Kidney epithelial cell (primary cell): ENCODE measurements around the gene FGD2. TPM values are rescaled to one million over a fixed set of nuclear protein-coding genes. Genes with fewer than 3 reads are reported as not detected.
A peak's percentile ranks its signal among the peaks of the same experiment; 100 is the strongest.

Experiments
- DNase-seq: peaks from one replicate; pipeline ENCODE4 v3.0.0-alpha.2; 2010; ENCODE audit warnings: low read depth
- H3K27me3 ChIP-seq: 2 replicates; pipeline ENCODE4 v1.6.0; 2011; ENCODE audit warnings: low read length; ENCODE audit not compliant: control insufficient read depth, insufficient read depth
- H3K36me3 ChIP-seq: 2 replicates; pipeline ENCODE4 v1.5.1; 2011; ENCODE audit warnings: low read length; ENCODE audit not compliant: control insufficient read depth, insufficient read depth
- H3K4me3 ChIP-seq: 2 replicates; pipeline ENCODE4 v1.5.1; 2011; ENCODE audit warnings: low read depth, mild to moderate bottlenecking, control low read depth, low read length
- total RNA-seq: library from RNA; depleted of rRNA; stranded (reverse); fragments of >200 nt; gene quantifications from 2 replicates; pipeline ENCODE4 v1.2.3, GENCODE V29; 2015
- TF ChIP-seq, protein P1 (sequence below): IDR thresholded peaks from 2 replicates; pipeline ENCODE4 v1.5.1; 2011; ENCODE audit warnings: mild to moderate bottlenecking, moderate library complexity, low read length, control low read depth, inconsistent platforms; ENCODE audit not compliant: insufficient read depth, poor library complexity, severe bottlenecking

The FGD2 gene
- total RNA-seq, 1 donor from 2014 or later: 0.04 TPM

DNA sequence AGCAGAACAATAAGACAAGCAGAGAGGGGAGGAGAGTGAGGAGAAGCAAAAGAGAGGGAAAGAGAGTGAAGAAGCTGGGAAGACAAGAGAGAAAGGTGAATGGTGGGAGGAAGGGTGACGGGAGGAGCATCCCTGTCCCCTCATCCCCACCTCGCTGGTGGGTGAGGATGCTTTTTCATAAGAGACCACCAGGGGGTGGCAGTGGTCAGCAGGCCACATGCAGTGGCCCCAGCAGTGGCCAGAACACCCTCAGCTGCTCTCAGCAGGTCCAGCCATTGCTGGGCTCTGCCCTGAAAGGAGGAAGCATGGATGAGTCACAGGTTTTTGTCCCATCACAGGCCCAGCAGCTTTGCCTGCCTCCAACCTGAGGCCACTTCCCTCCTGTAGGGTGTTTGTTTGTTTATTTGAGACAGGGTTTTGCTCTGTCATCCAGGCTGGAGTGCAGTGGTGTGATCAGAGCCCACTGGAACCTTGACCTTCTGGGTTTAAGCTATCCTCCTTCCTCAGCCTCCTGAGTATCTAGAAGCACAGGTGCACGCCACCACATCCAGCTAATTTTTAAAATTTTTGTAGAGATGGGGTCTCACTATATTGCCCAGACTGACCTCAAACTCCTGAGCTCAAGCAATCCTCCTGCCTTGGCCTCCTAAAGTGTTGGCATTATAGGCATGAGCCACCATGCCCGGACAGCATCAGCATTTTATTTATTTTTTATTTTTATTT, 24.0 kb downstream of the FGD2 start:
- TF ChIP-seq, protein P1, sequence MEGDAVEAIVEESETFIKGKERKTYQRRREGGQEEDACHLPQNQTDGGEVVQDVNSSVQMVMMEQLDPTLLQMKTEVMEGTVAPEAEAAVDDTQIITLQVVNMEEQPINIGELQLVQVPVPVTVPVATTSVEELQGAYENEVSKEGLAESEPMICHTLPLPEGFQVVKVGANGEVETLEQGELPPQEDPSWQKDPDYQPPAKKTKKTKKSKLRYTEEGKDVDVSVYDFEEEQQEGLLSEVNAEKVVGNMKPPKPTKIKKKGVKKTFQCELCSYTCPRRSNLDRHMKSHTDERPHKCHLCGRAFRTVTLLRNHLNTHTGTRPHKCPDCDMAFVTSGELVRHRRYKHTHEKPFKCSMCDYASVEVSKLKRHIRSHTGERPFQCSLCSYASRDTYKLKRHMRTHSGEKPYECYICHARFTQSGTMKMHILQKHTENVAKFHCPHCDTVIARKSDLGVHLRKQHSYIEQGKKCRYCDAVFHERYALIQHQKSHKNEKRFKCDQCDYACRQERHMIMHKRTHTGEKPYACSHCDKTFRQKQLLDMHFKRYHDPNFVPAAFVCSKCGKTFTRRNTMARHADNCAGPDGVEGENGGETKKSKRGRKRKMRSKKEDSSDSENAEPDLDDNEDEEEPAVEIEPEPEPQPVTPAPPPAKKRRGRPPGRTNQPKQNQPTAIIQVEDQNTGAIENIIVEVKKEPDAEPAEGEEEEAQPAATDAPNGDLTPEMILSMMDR: peak; percentile 81
- H3K27me3 ChIP-seq: no peaks in the 10 kb centered on the region
- peak; percentile 75 for DNase-seq
- H3K4me3 ChIP-seq: no peak overlapping the region
- H3K36me3 ChIP-seq: no peaks in the 10 kb centered on the region

DNA sequence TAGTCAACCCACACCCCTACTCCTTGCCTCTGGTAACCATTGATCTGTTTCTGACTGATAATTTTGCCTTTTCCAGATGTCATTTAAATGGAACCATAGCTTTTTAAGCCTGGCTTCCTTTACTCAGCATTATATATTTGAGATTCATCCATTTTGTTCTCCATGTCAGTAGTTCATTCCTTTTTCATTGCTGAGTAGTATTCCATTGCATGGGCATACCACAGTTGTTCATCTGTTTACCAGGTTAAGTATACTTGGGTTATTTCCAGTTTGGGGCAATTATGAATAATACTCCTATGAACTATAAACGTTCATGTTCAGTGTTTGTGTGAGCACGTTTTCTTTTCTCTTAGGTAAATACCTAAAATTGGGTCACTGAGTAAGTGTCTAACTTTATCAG, 25.1 kb downstream of the FGD2 start:
- H3K4me3 ChIP-seq: no peak overlapping the region
- TF ChIP-seq, protein P1: no peak
- H3K27me3 ChIP-seq: no peaks in the 10 kb centered on the region
- DNase-seq: no peak
- H3K36me3 ChIP-seq: no peaks in the 10 kb centered on the region

DNA sequence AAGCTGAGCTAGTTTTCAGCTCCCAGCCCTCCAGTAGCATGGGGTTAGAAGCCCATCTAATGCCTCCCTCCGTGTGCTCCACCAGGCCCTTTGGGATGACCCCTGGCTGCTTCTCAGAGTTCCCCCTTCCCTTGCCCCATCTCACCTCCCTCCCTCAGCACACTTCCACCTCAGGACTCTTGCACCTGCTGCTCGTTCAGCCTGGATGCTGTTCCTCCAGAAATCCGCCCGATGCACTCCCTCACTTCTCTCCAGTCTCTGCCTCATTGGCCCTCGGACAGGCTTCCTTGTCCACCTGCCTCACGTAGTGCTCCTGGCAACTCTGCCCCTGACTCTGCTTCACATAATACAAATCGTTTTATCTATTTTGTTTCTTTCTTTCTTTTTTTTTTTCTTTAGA, 26.8 kb downstream of the FGD2 start:
- no peak for DNase-seq
- H3K27me3 ChIP-seq: no peaks in the 10 kb centered on the region
- no peak overlapping the region for H3K4me3 ChIP-seq
- TF ChIP-seq, protein P1: no peak
- no peaks in the 10 kb centered on the region for H3K36me3 ChIP-seq

DNA sequence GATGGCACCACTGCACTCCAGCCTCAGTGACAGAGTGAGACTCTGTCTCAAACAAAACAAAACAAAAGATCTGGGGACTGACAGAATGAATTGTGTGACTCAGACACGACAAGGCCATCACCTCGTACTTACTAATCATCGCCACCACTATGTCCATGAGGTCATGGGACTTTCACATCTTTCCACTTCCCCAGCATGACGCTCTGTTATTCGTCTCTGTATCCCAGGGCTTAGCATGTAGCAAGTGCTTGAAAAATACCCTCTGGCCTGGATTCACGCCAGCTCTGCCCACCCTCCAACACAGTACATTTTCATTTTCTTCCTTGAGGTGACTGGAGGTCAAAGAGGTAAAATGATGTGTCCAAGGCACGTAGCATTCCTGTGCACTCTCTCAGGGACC, 27.8 kb downstream of the FGD2 start:
- Histone ChIP-seq H3K36me3 (no peaks in the 10 kb centered on the region), H3K27me3 (no peaks in the 10 kb centered on the region), H3K4me3 (no peak overlapping the region)
- TF ChIP-seq, protein P1: no peak
- DNase-seq: no peak

DNA sequence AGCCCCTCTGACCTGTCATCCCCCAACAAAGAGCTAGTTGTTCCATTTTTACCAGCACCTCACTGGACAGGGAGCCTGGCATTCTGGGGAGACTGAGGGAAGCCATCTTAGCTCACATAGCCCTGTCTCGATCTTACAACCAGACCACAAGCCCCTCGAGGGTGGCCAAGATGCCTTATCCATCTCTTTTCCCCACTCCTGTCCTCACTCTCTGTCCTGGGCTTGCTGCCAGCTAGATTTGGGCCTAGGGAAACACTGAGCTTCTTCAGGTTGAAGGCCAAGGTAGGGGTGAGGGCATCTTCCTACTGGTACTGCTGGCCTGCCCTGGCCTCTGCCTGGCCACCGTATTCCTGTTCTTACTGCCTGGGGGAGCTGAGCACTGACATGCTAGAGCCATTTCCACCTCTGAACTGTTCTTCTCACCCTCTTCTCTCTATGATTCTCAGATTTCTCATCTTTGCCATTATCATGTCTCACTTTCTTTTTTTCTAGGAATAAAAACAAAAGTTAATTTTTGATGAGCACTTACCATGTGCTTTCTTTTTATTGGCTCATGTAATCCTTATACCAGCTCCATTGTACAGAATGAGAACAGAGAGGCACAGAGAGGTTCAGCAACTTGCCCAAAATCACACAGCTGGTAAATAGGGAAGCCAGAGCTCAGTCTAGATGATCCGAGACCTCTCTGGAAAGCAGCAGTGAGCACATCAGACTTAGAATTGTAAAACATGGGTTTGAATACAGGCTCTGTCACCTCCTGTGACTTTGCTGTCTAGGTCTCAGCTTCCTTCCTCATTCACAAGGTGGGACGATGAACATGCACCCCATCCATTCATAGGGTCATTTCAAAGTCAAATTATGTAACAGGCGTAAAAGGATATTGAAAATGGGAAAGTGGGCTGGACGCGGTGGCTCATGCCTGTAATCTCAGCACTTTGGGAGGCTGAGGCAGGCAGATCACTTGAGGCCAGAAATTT, 28.7 kb downstream of the FGD2 start:
- H3K4me3 ChIP-seq: no peak overlapping the region
- TF ChIP-seq, protein P1: no peak
- H3K27me3 ChIP-seq: no peaks in the 10 kb centered on the region
- H3K36me3 ChIP-seq: no peaks in the 10 kb centered on the region
- no peak for DNase-seq
